CD14-positive monocyte (primary cell): ENCODE data around the gene MYL4. TPM values are rescaled to one million over a fixed set of nuclear protein-coding genes. Genes with fewer than 3 reads are reported as not detected.

Source experiments
- DNase-seq, 3 donors: peaks; one replicate each; pipeline ENCODE4 v3.0.0-alpha.2; 2011 to 2022
- H2AFZ ChIP-seq: 2 replicates; pipeline ENCODE4 v1.6.0; 2012; ENCODE audit warnings: mild to moderate bottlenecking, low read depth, low read length, inconsistent platforms; ENCODE audit not compliant: insufficient read depth, poor library complexity, severe bottlenecking
- H3K27ac ChIP-seq, 2 donors: 1 replicate in 1 of 2; 2 replicates in 1 of 2; pipeline ENCODE4 v1.5.1; 2012 to 2013; ENCODE audit warnings: low read length in 2 of 2, control low read depth in 1 of 2, inconsistent platforms in 1 of 2, low read depth in 1 of 2, mild to moderate bottlenecking in 1 of 2
- H3K27me3 ChIP-seq, 2 donors: one replicate each; pipeline versions ENCODE4 v1.6.0 to v1.6.1; 2011 to 2013; ENCODE audit warnings: low read length in 2 of 2; ENCODE audit not compliant: control insufficient read depth in 2 of 2, insufficient read depth in 2 of 2
- H3K36me3 ChIP-seq, 2 donors: replicated peaks in 1 of 2; 1 replicate in 1 of 2; 2 replicates in 1 of 2; pipeline versions ENCODE4 v1.5.1 to v1.6.1; 2012 to 2013; ENCODE audit warnings: low read length in 2 of 2, control low read depth in 1 of 2, inconsistent platforms in 1 of 2, mild to moderate bottlenecking in 1 of 2; ENCODE audit not compliant: insufficient read depth in 2 of 2, control insufficient read depth in 1 of 2
- H3K4me1 ChIP-seq, 2 donors: 1 replicate in 1 of 2; 2 replicates in 1 of 2; pipeline versions ENCODE4 v1.5.1 to v1.6.1; 2012 to 2013; ENCODE audit warnings: low read length in 2 of 2, control low read depth in 1 of 2, inconsistent platforms in 1 of 2, mild to moderate bottlenecking in 1 of 2, moderate library complexity in 1 of 2; ENCODE audit not compliant: insufficient read depth in 2 of 2, control insufficient read depth in 1 of 2
- H3K4me2 ChIP-seq: replicated peaks from 2 replicates; pipeline ENCODE3; 2012; ENCODE audit warnings: low read length, moderate library complexity, mild to moderate bottlenecking; ENCODE audit not compliant: poor library complexity, severe bottlenecking; ENCODE audit errors: extremely low read depth
- H3K4me3 ChIP-seq, 3 experiments: fragments of 200-600 bp in 1 of 3; sonication (generic) in 1 of 3; replicated peaks in 1 of 3; 1 replicate in 2 of 3; 2 replicates in 1 of 3; pipeline ENCODE4 v1.5.1; 2011 to 2013; ENCODE audit warnings: low read length in 3 of 3, mild to moderate bottlenecking in 3 of 3, control low read depth in 2 of 3, low read depth in 2 of 3, inconsistent platforms in 1 of 3, moderate library complexity in 1 of 3
- H3K79me2 ChIP-seq: 2 replicates; pipeline ENCODE4 v1.6.0; 2012; ENCODE audit warnings: mild to moderate bottlenecking, control low read depth, inconsistent platforms, low read length, moderate library complexity; ENCODE audit not compliant: insufficient read depth
- H3K9ac ChIP-seq: 2 replicates; pipeline ENCODE4 v1.6.0; 2017; ENCODE audit warnings: low read length, mild to moderate bottlenecking; ENCODE audit not compliant: insufficient read depth, poor library complexity, severe bottlenecking
- H3K9me3 ChIP-seq, 2 donors: replicated peaks in 1 of 2; 1 replicate in 1 of 2; 2 replicates in 1 of 2; pipeline versions ENCODE4 v1.5.1 to v1.6.1; 2012 to 2013; ENCODE audit warnings: low read length in 2 of 2, control low read depth in 1 of 2; ENCODE audit not compliant: control insufficient read depth in 1 of 2, insufficient read depth in 1 of 2
- H4K20me1 ChIP-seq: 2 replicates; pipeline ENCODE4 v1.6.0; 2012; ENCODE audit warnings: mild to moderate bottlenecking, low read length, control low read depth, moderate library complexity; ENCODE audit not compliant: insufficient read depth
- H3K27ac Mint-ChIP-seq, 7 donors: one replicate each; pipeline ENCODE4 v1.8.0; 2020; ENCODE audit warnings: mild to moderate bottlenecking in 7 of 7, mixed read lengths in 7 of 7, moderate library complexity in 6 of 7, inconsistent platforms in 2 of 7
- H3K27me3 Mint-ChIP-seq, 3 donors: one replicate each; pipeline ENCODE4 v1.8.0; 2021 to 2022; ENCODE audit warnings: low read depth in 3 of 3, mild to moderate bottlenecking in 3 of 3, mixed read lengths in 3 of 3, moderate library complexity in 3 of 3, inconsistent platforms in 1 of 3
- H3K36me3 Mint-ChIP-seq, 2 donors: one replicate each; pipeline ENCODE4 v1.8.0; 2020; ENCODE audit warnings: mixed read lengths in 2 of 2, inconsistent platforms in 1 of 2, mild to moderate bottlenecking in 1 of 2
- H3K4me1 Mint-ChIP-seq: one replicate; pipeline ENCODE4 v1.8.0; 2020; ENCODE audit warnings: mild to moderate bottlenecking, mixed read lengths
- H3K4me3 Mint-ChIP-seq, 2 donors: one replicate each; pipeline ENCODE4 v1.8.0; 2020; ENCODE audit warnings: mild to moderate bottlenecking in 2 of 2, mixed read lengths in 2 of 2, moderate library complexity in 1 of 2
- H3K9me3 Mint-ChIP-seq, 7 donors: one replicate each; pipeline ENCODE4 v1.8.0; 2020 to 2022; ENCODE audit warnings: mixed read lengths in 7 of 7, mild to moderate bottlenecking in 6 of 7, moderate library complexity in 6 of 7, inconsistent platforms in 2 of 7
- CTCF ChIP-seq: fragments of 200-600 bp; IDR thresholded peaks from one replicate; pipeline ENCODE4 v1.8.0; 2022; ENCODE audit warnings: antibody characterized with exemption, mild to moderate bottlenecking
- WGBS: methylation state at CpG from one replicate; pipeline ENCODE4 v1.1.5; 2013; ENCODE audit warnings: missing lambda C conversion rate; ENCODE audit not compliant: insufficient coverage; 5-methylcytosine and 5-hydroxymethylcytosine counted together
- intact Hi-C, 2 donors: fragments of 100-400 bp; cut with micrococcal nuclease; formaldehyde crosslinking; loops; one replicate each; pipeline versions ENCODE4 v1.15.0 to v1.15.1; 2023
- polyA minus RNA-seq: library from RNA; depleted of rRNA, polyadenylated mRNA; stranded (reverse); fragments of >200 nt; gene quantifications from 2 replicates; pipeline ENCODE4 v1.2.3, GENCODE V29; 2012
- polyA plus RNA-seq, 3 donors: library from polyadenylated mRNA; depleted of rRNA in 1 of 3; unstranded in 2 of 3; stranded (reverse) in 1 of 3; fragments of 300-500 nt in 2 of 3; fragments of >200 nt in 1 of 3; fragmentation: Illumina TruSeq in 2 of 3; gene quantifications; 1 replicate in 2 of 3; 2 replicates in 1 of 3; pipeline ENCODE4 v1.2.3, GENCODE V29; 2012 to 2021
- total RNA-seq, 12 experiments: library from RNA in 1 of 12; stranded (reverse) in 1 of 12; fragments of 120-200 nt in 1 of 12; gene quantifications; one replicate each; pipeline ENCODE4 v1.2.4 and lab custom pipeline; 2013 to 2026; ENCODE audit warnings: mixed read lengths in 6 of 12, inconsistent platforms in 1 of 12

MYL4 gene
- total RNA-seq (2013), result 0.37 TPM
- polyA plus RNA-seq (under 1 TPM in 1 of 3 donors, not detected in 2; 0.43 TPM), polyA minus RNA-seq (0.55 and 1.0 TPM in 2 replicates), total RNA-seq (lab: John Stamatoyannopoulos, UW) (0 to 0.90 (median 0.13) reads per million in 11 experiments)

- Histone ChIP-seq H3K27ac (no peak within 1 kb of the TSS), H3K9ac (no peak within 1 kb of the TSS), H3K36me3 (no peaks in the 10 kb centered on the region), H3K4me3 (no peak within 1 kb of the TSS), H4K20me1 (no peaks in the 10 kb centered on the region), H3K9me3 (no peaks in the 10 kb centered on the region), H3K4me1 (peaks cover 12 to 18% of the 10 kb centered on the region in 2 donors), H3K27me3 (no peaks in the 10 kb centered on the region), H3K79me2 (no peaks in the 10 kb centered on the region), H2AFZ (no peak within 1 kb of the TSS), H3K4me2 (no peak within 1 kb of the TSS)
- TF ChIP-seq CTCF, result no peak
- H3K27me3 Mint-ChIP-seq, result peaks cover 10 to 14% (median 10%) of the 10 kb centered on the region in 3 donors
- H3K27ac Mint-ChIP-seq, result no peak within 1 kb of the TSS
- H3K4me1 Mint-ChIP-seq, result peaks cover 21% of the 10 kb centered on the region
- peaks cover 0 to 2% (median 0%) of the 10 kb centered on the region in 7 donors for H3K9me3 Mint-ChIP-seq
- H3K36me3 Mint-ChIP-seq, result no peaks in the 10 kb centered on the region
- no peak for DNase-seq
- H3K4me3 Mint-ChIP-seq, result peak within 1 kb of the TSS in 1 of 2 donors; percentile 27
- WGBS, result 100% methylated on average over 2 of the region's 6 CpGs
- intact Hi-C loops, result no loop called here
Observed at GRCh38 chr17:47208744-47209488, at the start of gene MYL4. Gene MYL4 (plus strand): TSS chr17:47209348. CDS start chr17:47209423, 75 bp downstream.

GRCh38 chr17:47162013-47162622 lies 47.0 kb upstream of the MYL4 start:
- H3K36me3 ChIP-seq, result peaks cover 64 to 94% of the 10 kb centered on the region in 2 donors
- no peak for DNase-seq
- peak overlapping the region in 1 of 3 experiments; percentile 12 for H3K4me3 ChIP-seq
- peaks cover 58 to 82% of the 10 kb centered on the region in 2 donors for H3K36me3 Mint-ChIP-seq
- intact Hi-C loops, result no loop called here
- no peaks in the 10 kb centered on the region for H3K9me3 ChIP-seq
- no peak overlapping the region for H3K9ac ChIP-seq
- H3K27me3 ChIP-seq, result no peaks in the 10 kb centered on the region
- peaks cover 14% of the 10 kb centered on the region for H3K79me2 ChIP-seq
- WGBS, result 0% methylated on average over 1 of the region's 2 CpGs
- no peaks in the 10 kb centered on the region for H3K9me3 Mint-ChIP-seq
- TF ChIP-seq CTCF, result no peak
- peak overlapping the region; percentile 33 for H3K4me2 ChIP-seq
- H3K27ac ChIP-seq, result peak overlapping the region in 1 of 2 donors; percentile 55
- H3K27ac Mint-ChIP-seq, result peak overlapping the region; percentile 36 to 91 (median 74)
- peaks cover 0 to 3% (median 0%) of the 10 kb centered on the region in 3 donors for H3K27me3 Mint-ChIP-seq
- H3K4me1 ChIP-seq, result no peaks in the 10 kb centered on the region
- peaks cover 10% of the 10 kb centered on the region for H4K20me1 ChIP-seq
- peaks cover 5% of the 10 kb centered on the region for H3K4me1 Mint-ChIP-seq
- peak overlapping the region; percentile 30 for H2AFZ ChIP-seq
- H3K4me3 Mint-ChIP-seq, result peak overlapping the region; percentile 49 to 69
